IPS-NIHi11 (cell line): ENCODE measurements around the gene HP1BP3.
"Not testable (repeated sequence)": the region's sequence is repeated elsewhere in the genome, so short reads cannot be mapped to it uniquely, and the experiment has no call there.

ENCODE experiments used
- DNase-seq: peaks from one replicate; pipeline ENCODE4 v3.0.0; 2012; ENCODE audit warnings: mixed read lengths, low spot score

HP1BP3 gene

GRCh38 chr1:20787029-20787839 lies at the start of gene HP1BP3:
Gene HP1BP3 (minus strand): TSS chr1:20787307. CDS start chr1:20780440, 6,867 bp downstream.
- DNase-seq = peak; percentile 82

- DNase-seq = no peak
Measured at GRCh38 chr1:20836230-20836629, 49.1 kb upstream of the HP1BP3 start.

GRCh38 chr1:20834780-20835179 lies 47.7 kb upstream of the HP1BP3 start:
- DNase-seq = no peak

GRCh38 chr1:20834192-20834591 lies 47.1 kb upstream of the HP1BP3 start:
- DNase-seq = no peak

- no peak for DNase-seq
Measured at GRCh38 chr1:20830378-20830777, 43.3 kb upstream of the HP1BP3 start.

- DNase-seq = no peak
Measured at GRCh38 chr1:20829946-20830345, 42.8 kb upstream of the HP1BP3 start.

GRCh38 chr1:20829531-20829930 lies 42.4 kb upstream of the HP1BP3 start:
- no peak for DNase-seq

GRCh38 chr1:20823845-20824244 lies 36.7 kb upstream of the HP1BP3 start:
- no peak for DNase-seq

- no peak for DNase-seq
Measured at GRCh38 chr1:20821466-20821865, 34.4 kb upstream of the HP1BP3 start.

- no peak for DNase-seq
Measured at GRCh38 chr1:20819818-20820217, 32.7 kb upstream of the HP1BP3 start.

- DNase-seq = no peak
Measured at GRCh38 chr1:20814534-20814871, 27.4 kb upstream of the HP1BP3 start.

GRCh38 chr1:20811916-20812315 lies 24.8 kb upstream of the HP1BP3 start:
- no peak for DNase-seq

- no peak for DNase-seq
Measured at GRCh38 chr1:20793236-20793635, 6.1 kb upstream of the HP1BP3 start.

- no peak for DNase-seq
Measured at GRCh38 chr1:20792196-20792595, 5.1 kb upstream of the HP1BP3 start.

- no peak for DNase-seq
Measured at GRCh38 chr1:20790785-20791184, 3.7 kb upstream of the HP1BP3 start.

- not testable (repeated sequence) for DNase-seq
Measured at GRCh38 chr1:20789598-20789997, 2.5 kb upstream of the HP1BP3 start.

GRCh38 chr1:20787840-20788795 lies 1.0 kb upstream of the HP1BP3 start:
- peak; percentile 33 for DNase-seq

GRCh38 chr1:20786253-20787028 lies 666 bp downstream of the HP1BP3 start:
- peak; percentile 94 for DNase-seq

GRCh38 chr1:20785907-20786252 lies 1.2 kb downstream of the HP1BP3 start:
- no peak for DNase-seq

GRCh38 chr1:20775700-20776099 lies 11.4 kb downstream of the HP1BP3 start:
- DNase-seq = no peak

- no peak for DNase-seq
Measured at GRCh38 chr1:20771780-20772179, 15.3 kb downstream of the HP1BP3 start.

GRCh38 chr1:20770314-20771087 lies 16.6 kb downstream of the HP1BP3 start:
- DNase-seq = no peak
